HepG2 (cell line): ENCODE measurements around the gene MTF2. TPM values are rescaled to one million over a fixed set of nuclear protein-coding genes. Genes with fewer than 3 reads are reported as not detected.
A peak's percentile ranks its signal among the peaks of the same experiment; 100 is the strongest.

Experiments used
- DPF2 ChIP-seq: sonication (generic); formaldehyde crosslinking; IDR thresholded peaks from 2 replicates; pipeline ENCODE4 v1.4.0; 2020; ENCODE audit warnings: mild to moderate bottlenecking, low read depth, missing genetic modification reagents, borderline replicate concordance
- GTF3A ChIP-seq: sonication (generic); formaldehyde crosslinking; conservative IDR thresholded peaks from 2 replicates; pipeline ENCODE4 v1.4.0; 2020; ENCODE audit warnings: mild to moderate bottlenecking, missing genetic modification reagents
- IRF2 ChIP-seq: IDR thresholded peaks from 2 replicates; pipeline ENCODE4 v1.6.1; 2018; ENCODE audit warnings: missing genetic modification reagents, missing compliant biosample characterization
- MEF2D ChIP-seq: sonication (generic); formaldehyde crosslinking; IDR thresholded peaks from 2 replicates; pipeline ENCODE4 v1.5.1; 2020; ENCODE audit warnings: mild to moderate bottlenecking, missing genetic modification reagents
- MXI1 ChIP-seq: IDR thresholded peaks from 3 replicates; pipeline ENCODE4 v1.6.1; 2012; ENCODE audit warnings: low read depth, low read length, inconsistent platforms, borderline replicate concordance
- NFKB2 ChIP-seq: sonication (generic); formaldehyde crosslinking; IDR thresholded peaks from 2 replicates; pipeline ENCODE4 v1.4.0; 2020; ENCODE audit warnings: missing genetic modification reagents, borderline replicate concordance
- RARG ChIP-seq: sonication (generic); formaldehyde crosslinking; IDR thresholded peaks from 2 replicates; pipeline ENCODE4 v1.4.0; 2020; ENCODE audit warnings: low read depth, mild to moderate bottlenecking, missing genetic modification reagents
- REL ChIP-seq: sonication (generic); formaldehyde crosslinking; conservative IDR thresholded peaks from 2 replicates; pipeline ENCODE4 v1.8.0; 2022; ENCODE audit warnings: mild to moderate bottlenecking, missing genetic modification reagents, moderate library complexity
- TBL1XR1 ChIP-seq: fragments of 150-350 bp; IDR thresholded peaks from 2 replicates; pipeline ENCODE4 v1.6.1; 2014; ENCODE audit warnings: borderline replicate concordance, low read length; ENCODE audit not compliant: partially characterized antibody
- ZFP82 ChIP-seq: sonication (generic); formaldehyde crosslinking; IDR thresholded peaks from 2 replicates; pipeline ENCODE4 v1.5.1; 2020; ENCODE audit warnings: mild to moderate bottlenecking, missing genetic modification reagents, borderline replicate concordance
- ZHX2 ChIP-seq, 2 experiments: sonication (generic) in 1 of 2; formaldehyde crosslinking in 1 of 2; IDR thresholded peaks; 2 replicates each; pipeline versions ENCODE4 v1.6.1 to v1.9.0; 2014 to 2022; ENCODE audit warnings: antibody characterized with exemption in 1 of 2, borderline replicate concordance in 1 of 2, inconsistent platforms in 1 of 2, low read depth in 1 of 2, missing genetic modification reagents in 1 of 2
- ZNF138 ChIP-seq: sonication (generic); formaldehyde crosslinking; IDR thresholded peaks from 2 replicates; pipeline ENCODE4 v1.5.0; 2020; ENCODE audit warnings: mild to moderate bottlenecking, low read depth, missing genetic modification reagents
- ZNF264 ChIP-seq: sonication (generic); formaldehyde crosslinking; IDR thresholded peaks from 2 replicates; pipeline ENCODE4 v1.4.0; 2020; ENCODE audit warnings: missing genetic modification reagents
- ZNF292 ChIP-seq: sonication (generic); formaldehyde crosslinking; IDR thresholded peaks from 2 replicates; pipeline ENCODE4 v1.8.1; 2022; ENCODE audit warnings: mild to moderate bottlenecking, low read depth, missing genetic modification reagents, borderline replicate concordance
- ZNF44 ChIP-seq: sonication (generic); formaldehyde crosslinking; IDR thresholded peaks from 2 replicates; pipeline ENCODE4 v1.5.1; 2020; ENCODE audit warnings: mild to moderate bottlenecking, missing genetic modification reagents
- ZNF570 ChIP-seq: sonication (generic); formaldehyde crosslinking; IDR thresholded peaks from 2 replicates; pipeline ENCODE4 v1.4.0; 2020; ENCODE audit warnings: mild to moderate bottlenecking, missing genetic modification reagents, borderline replicate concordance
- ZNF577 ChIP-seq: sonication (generic); formaldehyde crosslinking; IDR thresholded peaks from 2 replicates; pipeline ENCODE4 v1.4.0; 2020; ENCODE audit warnings: mild to moderate bottlenecking, low read depth, missing genetic modification reagents, borderline replicate concordance
- ZNF704 ChIP-seq: sonication (generic); formaldehyde crosslinking; IDR thresholded peaks from 2 replicates; pipeline ENCODE4 v1.8.1; 2023; ENCODE audit warnings: mild to moderate bottlenecking, inconsistent platforms, moderate library complexity, missing genetic modification reagents, borderline replicate concordance
- ZNF740 ChIP-seq: sonication (generic); formaldehyde crosslinking; IDR thresholded peaks from 2 replicates; pipeline ENCODE4 v1.4.0; 2020; ENCODE audit warnings: missing genetic modification reagents
- ZNF747 ChIP-seq: sonication (generic); formaldehyde crosslinking; IDR thresholded peaks from 2 replicates; pipeline ENCODE4 v1.8.1; 2023; ENCODE audit warnings: missing genetic modification reagents, mild to moderate bottlenecking, borderline replicate concordance
- ZNF773 ChIP-seq: sonication (generic); formaldehyde crosslinking; IDR thresholded peaks from 2 replicates; pipeline ENCODE4 v1.4.0; 2020; ENCODE audit warnings: missing genetic modification reagents, borderline replicate concordance
- polyA plus RNA-seq, 8 experiments: library from polyadenylated mRNA; depleted of rRNA in 3 of 8; stranded (reverse) in 7 of 8; unstranded in 1 of 8; fragments of >200 nt; fragmentation: Illumina TruSeq in 4 of 8; extraction: Trizol in 4 of 8; gene quantifications; 2 replicates each; pipeline versions ENCODE4 v1.2.1 to v1.2.3, GENCODE V29; 2011 to 2016; ENCODE audit warnings: low read depth in 4 of 8, missing spikeins in 1 of 8, mixed read lengths in 1 of 8; ENCODE audit not compliant: insufficient read depth in 1 of 8
- total RNA-seq, 5 experiments: library from RNA; depleted of rRNA; stranded (reverse); fragments of >200 nt; fragmentation: Illumina TruSeq; extraction: Trizol; gene quantifications; 2 replicates each; pipeline ENCODE4 v1.2.3, GENCODE V29; 2016; ENCODE audit warnings: low read depth in 1 of 5

MTF2 gene
- total and polyA plus RNA-seq, 2 of the 13 experiments (the other 11 are each of a cell fraction or from before 2014, with no cell fraction given) = 48.7 to 53.9 TPM

DNA sequence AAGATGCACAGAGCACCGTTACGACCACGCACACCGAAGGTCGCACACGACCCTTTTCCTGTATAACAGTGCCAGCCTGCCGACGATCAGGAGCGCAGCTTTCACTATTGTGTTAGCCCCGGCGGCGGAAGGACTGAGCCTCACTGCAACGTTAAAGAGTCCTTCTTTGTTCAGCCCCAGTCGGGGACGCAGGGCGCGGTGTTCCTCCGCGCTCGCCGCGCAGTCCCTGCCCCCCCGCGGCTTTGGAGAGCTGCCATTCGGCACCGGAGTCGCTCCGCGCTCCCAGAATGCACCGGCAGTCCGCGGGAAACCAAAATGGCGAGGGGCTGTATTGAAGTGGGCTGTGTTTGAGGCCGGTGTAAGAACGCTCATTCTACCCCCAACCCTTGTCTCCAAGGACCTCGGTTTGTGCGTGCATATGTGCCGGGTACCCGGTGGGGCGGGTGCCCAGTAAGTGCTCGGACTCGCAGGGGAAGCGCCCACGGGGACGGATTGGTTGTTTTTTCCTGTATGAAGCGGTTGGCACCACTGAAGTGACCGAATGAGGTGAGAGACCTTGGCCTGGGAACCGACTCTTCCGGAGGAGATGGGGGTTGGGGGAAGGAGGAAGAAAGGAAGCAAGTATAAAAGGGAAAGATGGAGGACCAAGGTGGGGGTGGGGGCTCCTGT is at the start of gene MTF2 (continued):
- peak; percentile 100 for TF ChIP-seq ZNF747 (CRISPR knock-in tag)
- TF ChIP-seq REL = peak; percentile 94; the same call in 1 of the 2 replicates
- TF ChIP-seq ZNF740 (CRISPR knock-in tag) = peak; percentile 99
- peak; percentile 91; the same call in 1 of the 2 replicates for TF ChIP-seq ZNF773 (CRISPR knock-in tag)
- TF ChIP-seq ZNF44 = peak; percentile 78
- TF ChIP-seq MEF2D (CRISPR knock-in tag) = peak; percentile 93
- 0 out of 2 replicates have a peak, but pooled peaks have one; percentile 69 for TF ChIP-seq RARG (CRISPR knock-in tag)
- TF ChIP-seq GTF3A = no peak; the same call in 1 of the 2 replicates
- TF ChIP-seq ZFP82 (CRISPR knock-in tag) = peak; percentile 95; the same call in 1 of the 2 replicates
- TF ChIP-seq ZNF264 = peak; percentile 98
- peak; percentile 75 for TF ChIP-seq DPF2 (CRISPR knock-in tag)
- peak; percentile 83 for TF ChIP-seq TBL1XR1
- peak; percentile 94; the same call in 1 of the 2 replicates for TF ChIP-seq ZNF704 (CRISPR knock-in tag)
- TF ChIP-seq MXI1 = peak; percentile 77; the same call in 1 of the 3 replicates
- peak; percentile 96; the same call in 1 of the 2 replicates for TF ChIP-seq ZNF577 (CRISPR knock-in tag)
- TF ChIP-seq NFKB2 (CRISPR knock-in tag) = peak; percentile 99
- peak; percentile 99 for TF ChIP-seq IRF2 (CRISPR knock-in tag)
- TF ChIP-seq ZNF570 = no peak
- peak; percentile 86 for TF ChIP-seq ZNF138 (CRISPR knock-in tag)
- peak; percentile 93 for TF ChIP-seq ZHX2 (IDR thresholded peaks at IDR 0.05; ENCODE audit: low read depth)
- TF ChIP-seq ZHX2 (CRISPR knock-in tag; IDR thresholded peaks at IDR 0.05; ENCODE audit: borderline replicate concordance) = peak; percentile 93
- TF ChIP-seq ZNF292 (CRISPR knock-in tag) = peak; percentile 96
